CD8-positive, alpha-beta memory T cell (primary cell): ENCODE results near the gene TEX36. TPM values are rescaled to one million over a fixed set of nuclear protein-coding genes. Genes with fewer than 3 reads are reported as not detected.
"Not testable (repeated sequence)": the region's sequence is repeated elsewhere in the genome, so short reads cannot be mapped to it uniquely, and the experiment has no call there.

ENCODE experiments used
- CTCF ChIA-PET: fragments of 350-600 bp; sonication (Branson Sonifier 250); formaldehyde crosslinking; loops from one replicate; lab custom pipeline; 2021; ENCODE audit warnings: antibody characterized with exemption; lab: Charles Lee
- POLR2A ChIA-PET: fragments of 350-600 bp; sonication (Branson Sonifier 250); formaldehyde crosslinking; loops from one replicate; lab custom pipeline; 2021; ENCODE audit warnings: antibody characterized with exemption; lab: Charles Lee
- DNase-seq, 5 donors: peaks; one replicate each; pipeline versions ENCODE4 v3.0.0 to v3.0.0-alpha.2; 2020 to 2022; ENCODE audit warnings: mixed read lengths in 1 of 5
- H3K27ac ChIP-seq: one replicate; pipeline ENCODE4 v1.7.0; 2013; ENCODE audit warnings: low read depth, mild to moderate bottlenecking, low read length, moderate library complexity
- H3K27me3 ChIP-seq: 2 replicates; pipeline ENCODE4 v1.7.0; 2013; ENCODE audit warnings: low read length, mild to moderate bottlenecking; ENCODE audit not compliant: insufficient read depth, poor library complexity, severe bottlenecking
- H3K36me3 ChIP-seq: 2 replicates; pipeline ENCODE4 v1.7.0; 2013; ENCODE audit warnings: mild to moderate bottlenecking, low read length, moderate library complexity; ENCODE audit not compliant: insufficient read depth
- H3K4me1 ChIP-seq: 2 replicates; pipeline ENCODE4 v1.7.0; 2013; ENCODE audit warnings: mild to moderate bottlenecking, low read length, moderate library complexity; ENCODE audit not compliant: insufficient read depth
- H3K4me3 ChIP-seq: 2 replicates; pipeline ENCODE4 v1.7.0; 2013; ENCODE audit warnings: mild to moderate bottlenecking, low read length
- H3K9me3 ChIP-seq: 2 replicates; pipeline ENCODE4 v1.7.0; 2013; ENCODE audit warnings: mild to moderate bottlenecking, low read length
- H3K27ac Mint-ChIP-seq, 8 donors: one replicate each; pipeline ENCODE4 v1.8.0; 2020 to 2021; ENCODE audit warnings: mixed read lengths in 8 of 8, mild to moderate bottlenecking in 6 of 8, inconsistent platforms in 3 of 8, moderate library complexity in 3 of 8
- H3K27me3 Mint-ChIP-seq, 2 donors: one replicate each; pipeline ENCODE4 v1.8.0; 2020 to 2021; ENCODE audit warnings: mixed read lengths in 2 of 2, mild to moderate bottlenecking in 1 of 2, moderate library complexity in 1 of 2
- H3K36me3 Mint-ChIP-seq, 3 donors: one replicate each; pipeline ENCODE4 v1.8.0; 2020 to 2021; ENCODE audit warnings: mixed read lengths in 3 of 3, inconsistent platforms in 1 of 3, mild to moderate bottlenecking in 1 of 3
- H3K4me1 Mint-ChIP-seq, 3 donors: one replicate each; pipeline ENCODE4 v1.8.0; 2020 to 2021; ENCODE audit warnings: mixed read lengths in 3 of 3, inconsistent platforms in 1 of 3, mild to moderate bottlenecking in 1 of 3
- H3K4me3 Mint-ChIP-seq, 7 donors: one replicate each; pipeline ENCODE4 v1.8.0; 2020 to 2021; ENCODE audit warnings: mixed read lengths in 7 of 7, mild to moderate bottlenecking in 6 of 7, moderate library complexity in 4 of 7, inconsistent platforms in 2 of 7
- H3K9me3 Mint-ChIP-seq, 5 donors: one replicate each; pipeline ENCODE4 v1.8.0; 2020 to 2022; ENCODE audit warnings: mixed read lengths in 5 of 5, mild to moderate bottlenecking in 3 of 5, moderate library complexity in 2 of 5, inconsistent platforms in 1 of 5
- polyA plus RNA-seq: library from polyadenylated mRNA; unstranded; fragments of 300-500 nt; fragmentation: Illumina TruSeq; gene quantifications from one replicate; pipeline ENCODE4 v1.2.3, GENCODE V29; 2021
- total RNA-seq, 2 experiments: library from RNA; stranded (reverse); gene quantifications; one replicate each; pipeline ENCODE4 v1.2.3, GENCODE V29; 2021

Gene TEX36
- total and polyA plus RNA-seq, 3 experiments from 2014 or later: not detected

GRCh38 chr10:125661431-125661940 lies 21.5 kb downstream of the TEX36 start:
- POLR2A ChIA-PET: no interaction called here
- DNase-seq: no peak
- peaks cover 0 to 2% (median 0%) of the 10 kb centered on the region in 5 donors for H3K9me3 Mint-ChIP-seq

GRCh38 chr10:125659071-125659470 lies 23.9 kb downstream of the TEX36 start:
- H3K27me3 Mint-ChIP-seq: peaks cover 9 to 12% of the 10 kb centered on the region in 2 donors
- ChIA-PET POLR2A (no interaction called here), CTCF (no interaction called here)
- Histone ChIP-seq H3K27me3 (no peaks in the 10 kb centered on the region), H3K4me1 (no peaks in the 10 kb centered on the region), H3K27ac (no peak overlapping the region), H3K36me3 (no peaks in the 10 kb centered on the region), H3K4me3 (no peak overlapping the region), H3K9me3 (no peaks in the 10 kb centered on the region)
- no peaks in the 10 kb centered on the region for H3K4me1 Mint-ChIP-seq
- no peaks in the 10 kb centered on the region for H3K36me3 Mint-ChIP-seq
- no peak overlapping the region for H3K4me3 Mint-ChIP-seq
- no peaks in the 10 kb centered on the region for H3K9me3 Mint-ChIP-seq
- DNase-seq: no peak
- no peak overlapping the region for H3K27ac Mint-ChIP-seq

More at GRCh38 chr10:125661431-125661940, 21.5 kb downstream of the TEX36 start:
- peaks cover 9 to 12% of the 10 kb centered on the region in 2 donors for H3K27me3 Mint-ChIP-seq
- H3K27ac Mint-ChIP-seq: no peak overlapping the region
- no peaks in the 10 kb centered on the region for H3K9me3 ChIP-seq
- no peak overlapping the region for H3K4me3 Mint-ChIP-seq
- no peaks in the 10 kb centered on the region for H3K36me3 Mint-ChIP-seq
- CTCF ChIA-PET: no interaction called here
- H3K36me3 ChIP-seq: no peaks in the 10 kb centered on the region
- H3K27me3 ChIP-seq: no peaks in the 10 kb centered on the region
- no peak overlapping the region for H3K4me3 ChIP-seq
- no peaks in the 10 kb centered on the region for H3K4me1 ChIP-seq
- no peaks in the 10 kb centered on the region for H3K4me1 Mint-ChIP-seq
- no peak overlapping the region for H3K27ac ChIP-seq

GRCh38 chr10:125656523-125656922 lies 26.4 kb downstream of the TEX36 start:
- DNase-seq: no peak

GRCh38 chr10:125653113-125653512 lies 29.9 kb downstream of the TEX36 start:
- H3K4me3 Mint-ChIP-seq, H3K9me3 Mint-ChIP-seq, POLR2A ChIA-PET: not testable (repeated sequence)

More at GRCh38 chr10:125656523-125656922, 26.4 kb downstream of the TEX36 start:
- H3K4me3 ChIP-seq: no peak overlapping the region
- Mint-ChIP-seq H3K27me3 (peaks cover 9 to 12% of the 10 kb centered on the region in 2 donors), H3K9me3 (peaks cover 0 to 2% (median 1%) of the 10 kb centered on the region in 5 donors), H3K4me1 (no peaks in the 10 kb centered on the region), H3K27ac (no peak overlapping the region), H3K4me3 (no peak overlapping the region), H3K36me3 (no peaks in the 10 kb centered on the region)
- H3K27ac ChIP-seq: no peak overlapping the region
- H3K36me3 ChIP-seq: no peaks in the 10 kb centered on the region
- H3K27me3 ChIP-seq: no peaks in the 10 kb centered on the region
- CTCF ChIA-PET: no interaction called here
- H3K9me3 ChIP-seq: no peaks in the 10 kb centered on the region
- POLR2A ChIA-PET: no interaction called here
- H3K4me1 ChIP-seq: no peaks in the 10 kb centered on the region

GRCh38 chr10:125646311-125646710 lies 36.7 kb downstream of the TEX36 start:
- H3K27me3 Mint-ChIP-seq: peaks cover 6 to 34% of the 10 kb centered on the region in 2 donors
- H3K36me3 ChIP-seq: no peaks in the 10 kb centered on the region
- H3K4me3 ChIP-seq: no peak overlapping the region
- POLR2A ChIA-PET: no interaction called here
- CTCF ChIA-PET: no interaction called here
- no peaks in the 10 kb centered on the region for H3K36me3 Mint-ChIP-seq
- H3K27ac Mint-ChIP-seq: no peak overlapping the region
- H3K4me1 ChIP-seq: no peaks in the 10 kb centered on the region
- H3K9me3 ChIP-seq: no peaks in the 10 kb centered on the region
- H3K27me3 ChIP-seq: no peaks in the 10 kb centered on the region
- H3K27ac ChIP-seq: no peak overlapping the region
- peaks cover 5 to 11% (median 6%) of the 10 kb centered on the region in 5 donors for H3K9me3 Mint-ChIP-seq
- no peak for DNase-seq
- no peak overlapping the region for H3K4me3 Mint-ChIP-seq
- no peaks in the 10 kb centered on the region for H3K4me1 Mint-ChIP-seq

More at GRCh38 chr10:125653113-125653512, 29.9 kb downstream of the TEX36 start:
- DNase-seq, H3K36me3 ChIP-seq, H3K4me1 Mint-ChIP-seq, H3K27ac Mint-ChIP-seq, CTCF ChIA-PET, H3K9me3 ChIP-seq, H3K4me1 ChIP-seq, H3K4me3 ChIP-seq, H3K27ac ChIP-seq, H3K27me3 ChIP-seq, H3K36me3 Mint-ChIP-seq: not testable (repeated sequence)
- H3K27me3 Mint-ChIP-seq: peaks cover 6 to 11% of the 10 kb centered on the region in 2 donors

GRCh38 chr10:125641398-125641797 lies 41.6 kb downstream of the TEX36 start:
- H3K9me3 Mint-ChIP-seq: peaks cover 0 to 3% (median 0%) of the 10 kb centered on the region in 5 donors
- H3K27me3 ChIP-seq: no peaks in the 10 kb centered on the region
- no peak overlapping the region for H3K4me3 ChIP-seq
- ChIA-PET CTCF (interaction anchor here (0.9 kb wide), 1 partner anchor 9 kb away, joined by 3 read pairs; no protein-coding TSS in a partner anchor), POLR2A (no interaction called here)
- no peaks in the 10 kb centered on the region for H3K9me3 ChIP-seq
- H3K27me3 Mint-ChIP-seq: peaks cover 11 to 51% of the 10 kb centered on the region in 2 donors
- H3K4me1 ChIP-seq: no peaks in the 10 kb centered on the region
- no peak overlapping the region for H3K27ac Mint-ChIP-seq
- H3K27ac ChIP-seq: no peak overlapping the region
- H3K4me3 Mint-ChIP-seq: no peak overlapping the region
- H3K4me1 Mint-ChIP-seq: no peaks in the 10 kb centered on the region
- H3K36me3 Mint-ChIP-seq: no peaks in the 10 kb centered on the region
- no peaks in the 10 kb centered on the region for H3K36me3 ChIP-seq
- DNase-seq: no peak

GRCh38 chr10:125640653-125641052 lies 42.3 kb downstream of the TEX36 start:
- H3K4me1 ChIP-seq: no peaks in the 10 kb centered on the region
- no peak for DNase-seq
- no peaks in the 10 kb centered on the region for H3K9me3 ChIP-seq
- ChIA-PET POLR2A (no interaction called here), CTCF (no interaction called here)
- Mint-ChIP-seq H3K4me1 (no peaks in the 10 kb centered on the region), H3K36me3 (no peaks in the 10 kb centered on the region), H3K4me3 (no peak overlapping the region), H3K9me3 (no peaks in the 10 kb centered on the region), H3K27ac (no peak overlapping the region), H3K27me3 (peaks cover 12 to 51% of the 10 kb centered on the region in 2 donors)
- H3K36me3 ChIP-seq: no peaks in the 10 kb centered on the region
- H3K27me3 ChIP-seq: no peaks in the 10 kb centered on the region
- no peak overlapping the region for H3K4me3 ChIP-seq
- no peak overlapping the region for H3K27ac ChIP-seq

GRCh38 chr10:125639846-125640245 lies 43.1 kb downstream of the TEX36 start:
- CTCF ChIA-PET: no interaction called here
- Mint-ChIP-seq H3K27ac (no peak overlapping the region), H3K4me1 (no peaks in the 10 kb centered on the region)

More at GRCh38 chr10:125639846-125640245, 43.1 kb downstream of the TEX36 start:
- no peaks in the 10 kb centered on the region for H3K9me3 ChIP-seq
- no peak for DNase-seq
- no peaks in the 10 kb centered on the region for H3K9me3 Mint-ChIP-seq
- no peaks in the 10 kb centered on the region for H3K36me3 Mint-ChIP-seq
- POLR2A ChIA-PET: no interaction called here
- H3K27me3 ChIP-seq: no peaks in the 10 kb centered on the region
- no peaks in the 10 kb centered on the region for H3K36me3 ChIP-seq
- H3K4me3 ChIP-seq: no peak overlapping the region
- no peaks in the 10 kb centered on the region for H3K4me1 ChIP-seq
- no peak overlapping the region for H3K4me3 Mint-ChIP-seq
- H3K27me3 Mint-ChIP-seq: peaks cover 12 to 48% of the 10 kb centered on the region in 2 donors
- H3K27ac ChIP-seq: no peak overlapping the region
